Effector CD8-positive, alpha-beta T cell (primary cell): Measurements from ENCODE around the gene IFNA16.
"Not testable (repeated sequence)": the region's sequence is repeated elsewhere in the genome, so short reads cannot be mapped to it uniquely, and the experiment has no call there.

Experiments used
- DNase-seq: peaks from one replicate; lab custom pipeline; 2025; lab: John Stamatoyannopoulos, UW

IFNA16 gene

DNA sequence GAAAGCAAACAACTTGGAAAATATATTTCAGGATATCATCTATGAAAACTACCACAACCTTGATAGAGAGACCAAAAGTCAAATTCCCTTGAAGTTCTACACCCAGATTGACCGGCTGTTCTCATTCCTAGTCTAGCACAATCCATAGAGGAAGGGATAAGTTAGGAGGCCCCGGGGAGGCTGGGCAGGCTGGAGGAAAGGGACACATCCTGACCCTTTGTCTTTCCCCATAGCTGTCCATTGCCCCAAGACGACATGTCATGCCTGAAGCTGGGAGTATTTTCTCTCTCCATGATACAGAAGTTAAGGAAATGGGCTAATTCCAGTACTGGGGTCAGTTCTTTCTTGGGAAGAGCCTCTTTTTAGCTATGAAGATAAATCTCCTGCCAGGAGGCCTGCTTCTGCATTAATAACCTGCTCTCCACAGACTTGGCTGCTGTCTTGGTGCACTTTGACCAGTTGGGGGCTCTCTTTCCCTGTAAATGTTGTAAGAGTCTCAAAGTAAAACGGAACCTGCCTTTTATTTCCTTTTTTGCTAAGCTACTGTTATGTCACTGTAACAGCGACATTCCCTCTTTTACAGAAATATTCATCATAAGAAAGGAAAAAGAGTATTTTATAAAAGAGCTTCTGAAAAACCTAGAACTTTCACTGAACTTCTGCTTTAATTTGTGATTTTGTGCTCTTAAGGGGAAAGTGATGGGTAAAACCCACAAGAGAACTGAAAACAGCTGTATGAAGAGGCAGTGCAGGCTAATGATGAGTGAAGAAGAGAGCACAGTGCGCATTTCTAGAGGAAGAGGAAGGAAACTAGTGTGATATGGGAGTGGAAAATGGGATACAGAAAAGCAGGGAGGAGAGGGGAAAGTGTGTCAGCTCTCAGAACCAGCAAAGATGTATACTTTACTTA lies 22.0 kb downstream of the IFNA16 start:
- not testable (repeated sequence) for DNase-seq

DNA sequence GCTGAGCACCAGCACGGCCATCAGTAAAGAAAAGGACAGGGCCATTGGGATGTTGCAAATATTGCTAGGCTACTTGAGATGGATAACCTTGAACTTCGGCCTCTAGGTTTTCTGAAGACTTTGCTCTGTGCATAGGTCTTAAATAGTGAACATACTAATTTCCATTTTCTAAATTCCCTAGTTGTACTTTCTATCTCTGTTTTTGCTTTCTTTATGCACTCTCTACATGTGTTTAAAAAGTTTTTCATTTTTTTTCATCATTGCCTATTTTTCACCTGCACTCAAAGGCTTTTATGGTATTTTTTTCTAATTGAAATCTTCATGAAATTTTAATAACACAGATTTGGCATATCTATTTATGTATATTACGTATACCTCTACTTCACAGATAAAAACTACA lies 29.6 kb downstream of the IFNA16 start, which contains the start of gene IFNA4:
IFNA4 (minus strand) TSS at position 101 of the 400 bp plus-strand sequence; CDS start at position 45, 56 bp downstream.
- not testable (repeated sequence) for DNase-seq

DNA sequence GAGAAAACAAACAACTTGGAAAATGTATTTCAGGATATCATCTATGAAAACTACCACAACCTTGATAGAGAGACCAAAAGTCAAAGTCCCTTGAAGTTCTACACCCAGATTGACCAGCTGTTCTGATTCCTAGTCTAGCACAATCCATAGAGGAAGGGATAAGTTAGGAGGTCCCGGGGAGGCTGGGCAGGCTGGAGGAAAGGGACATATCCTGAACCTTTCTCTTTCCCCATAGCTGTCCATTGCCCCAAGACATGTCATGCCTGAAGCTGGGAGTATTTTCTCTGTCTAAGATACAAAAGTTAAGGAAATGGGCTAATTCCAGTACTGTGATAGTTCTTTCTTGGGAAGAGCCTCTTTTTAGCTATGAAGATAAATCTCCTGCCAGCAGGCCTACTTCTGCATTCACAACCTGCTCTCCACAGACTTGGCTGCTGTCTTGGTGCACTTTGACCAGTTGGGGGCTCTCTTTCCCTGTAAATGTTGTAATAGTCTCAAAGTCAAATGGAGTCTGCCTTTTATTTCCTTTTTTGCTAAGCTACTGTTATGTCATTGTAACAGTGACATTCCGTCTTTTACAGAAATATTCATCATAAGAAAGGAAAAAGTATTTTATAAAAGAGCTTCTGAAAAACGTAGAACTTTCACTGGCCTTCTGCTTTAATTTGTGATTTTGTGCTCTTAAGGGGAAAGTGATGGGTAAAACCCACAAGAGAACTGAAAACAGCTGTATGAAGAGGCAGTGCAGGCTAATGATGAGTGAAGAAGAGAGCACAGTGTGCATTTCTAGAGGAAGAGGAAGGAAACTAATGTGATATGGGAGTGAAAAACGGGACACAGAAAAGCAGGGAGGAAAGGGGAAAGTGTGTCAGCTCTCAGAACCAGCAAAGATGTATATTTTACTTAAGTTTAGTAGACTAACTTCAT lies 34.0 kb downstream of the IFNA16 start:
- DNase-seq, result not testable (repeated sequence)

DNA sequence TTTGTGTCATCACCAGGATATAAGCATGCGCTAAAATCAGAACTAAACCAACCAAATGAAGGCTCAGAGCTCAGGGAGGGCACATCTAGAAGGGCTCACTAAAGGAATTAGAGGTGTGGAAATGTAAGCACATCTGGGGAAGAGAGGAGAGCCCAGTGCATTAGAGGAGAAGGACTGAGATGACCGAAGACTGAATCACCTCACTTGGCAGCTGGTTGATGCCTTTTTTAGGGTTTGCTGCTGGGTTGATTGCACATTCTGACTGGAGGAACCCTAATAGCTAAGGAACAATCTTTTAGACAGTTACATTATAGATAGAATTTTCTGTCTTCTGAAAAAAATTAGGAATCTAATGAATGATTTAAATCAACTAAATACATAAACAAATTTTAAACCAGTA lies 42.4 kb downstream of the IFNA16 start:
- DNase-seq, result no peak

DNA sequence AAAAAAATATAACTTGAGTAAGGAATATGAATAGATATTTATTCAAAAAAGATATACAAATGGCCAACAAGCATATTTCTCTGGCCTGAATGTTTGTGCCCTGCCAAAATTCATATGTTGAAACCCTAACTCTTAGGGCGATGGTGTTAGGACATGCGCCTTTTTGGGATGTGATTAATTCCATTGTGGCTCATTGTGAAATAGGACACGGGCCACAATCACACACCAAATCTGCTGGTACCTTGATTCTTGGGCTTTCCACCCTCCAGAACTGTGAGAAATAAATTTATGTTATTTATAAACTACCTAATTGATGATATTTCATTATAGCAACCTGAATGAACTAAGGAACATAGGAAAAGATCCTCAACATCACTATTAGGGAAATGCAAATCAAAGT lies 45.0 kb downstream of the IFNA16 start:
- DNase-seq, result no peak

DNA sequence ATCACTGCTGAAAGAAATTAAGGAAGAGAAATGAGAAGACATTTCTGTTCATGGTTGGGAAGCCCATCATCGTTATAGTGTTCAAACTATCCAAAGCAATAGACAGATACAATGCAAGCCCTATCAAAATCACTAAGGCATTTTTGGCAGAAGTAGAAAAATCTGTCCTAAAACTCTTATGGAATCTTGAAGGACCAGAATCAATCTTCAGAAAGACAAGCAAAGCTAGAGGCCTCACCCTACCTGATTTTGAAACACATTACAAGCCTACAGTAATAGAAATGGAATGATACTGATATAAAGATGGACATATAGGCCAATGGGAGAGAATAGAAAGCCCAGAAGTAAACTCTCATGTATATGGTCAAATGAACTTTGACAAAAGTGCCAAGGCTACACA lies 45.8 kb downstream of the IFNA16 start:
- DNase-seq, result no peak

DNA sequence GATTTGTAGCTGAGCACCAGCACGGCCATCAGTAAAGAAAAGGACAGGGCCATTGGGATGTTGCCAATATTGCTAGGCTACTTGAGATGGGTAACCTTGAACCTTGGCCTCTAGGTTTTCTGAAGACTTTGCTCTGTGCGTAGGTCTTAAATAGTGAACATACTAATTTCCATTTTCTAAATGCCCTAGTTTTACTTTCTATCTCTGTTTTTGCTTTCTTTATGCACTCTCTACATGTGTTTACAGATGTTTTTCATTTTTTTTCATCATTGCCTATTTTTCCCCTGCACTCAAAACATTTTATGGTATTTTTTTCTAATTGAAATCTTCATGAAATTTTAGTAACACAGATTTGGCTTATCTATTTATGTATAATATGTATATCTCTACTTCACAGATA lies 50.6 kb downstream of the IFNA16 start, which contains the start of gene IFNA21:
IFNA21 (minus strand) TSS at position 101 of the 400 bp plus-strand sequence; CDS start at position 53, 48 bp downstream.
- DNase-seq, result not testable (repeated sequence)
